HepG2 (cell line): ENCODE data around the gene LLGL2. TPM values are rescaled to one million over a fixed set of nuclear protein-coding genes. Genes with fewer than 3 reads are reported as not detected.

Experiments
- CSRNP2 ChIP-seq: sonication (generic); formaldehyde crosslinking; conservative IDR thresholded peaks from 2 replicates; pipeline ENCODE4 v1.8.0; 2022; ENCODE audit warnings: low read depth, missing genetic modification reagents
- DMTF1 ChIP-seq: sonication (generic); formaldehyde crosslinking; IDR thresholded peaks from 2 replicates; pipeline ENCODE4 v1.4.0; 2020; ENCODE audit warnings: mild to moderate bottlenecking, missing genetic modification reagents
- MNT ChIP-seq: fragments of 450-650 bp; IDR thresholded peaks from 2 replicates; pipeline ENCODE4 v1.6.1; 2016
- RAD21 ChIP-seq: fragments of 450-650 bp; formaldehyde crosslinking; IDR thresholded peaks from 2 replicates; pipeline ENCODE4 v1.5.0; 2020; ENCODE audit warnings: mild to moderate bottlenecking
- SIX4 ChIP-seq: sonication (generic); formaldehyde crosslinking; IDR thresholded peaks from 2 replicates; pipeline ENCODE4 v1.4.0; 2020; ENCODE audit warnings: missing genetic modification reagents
- SOX13 ChIP-seq, 3 experiments: fragments of 450-650 bp in 1 of 3; sonication (generic) in 1 of 3; formaldehyde crosslinking in 1 of 3; IDR thresholded peaks in 2 of 3; conservative IDR thresholded peaks in 1 of 3; 2 replicates each; pipeline versions ENCODE4 v1.5.0 to v1.6.1; 2016 to 2020; ENCODE audit warnings: antibody characterized with exemption in 1 of 3, mild to moderate bottlenecking in 1 of 3, missing compliant biosample characterization in 1 of 3, missing genetic modification reagents in 1 of 3, moderate library complexity in 1 of 3
- TRAFD1 ChIP-seq: sonication (generic); formaldehyde crosslinking; IDR thresholded peaks from 2 replicates; pipeline ENCODE4 v1.5.1; 2020; ENCODE audit warnings: missing genetic modification reagents, mild to moderate bottlenecking, borderline replicate concordance
- TSC22D2 ChIP-seq: sonication (generic); formaldehyde crosslinking; IDR thresholded peaks from 2 replicates; pipeline ENCODE4 v1.5.1; 2020; ENCODE audit warnings: missing genetic modification reagents, mild to moderate bottlenecking, borderline replicate concordance
- USF2 ChIP-seq, 2 experiments: sonication (generic) in 1 of 2; formaldehyde crosslinking in 1 of 2; IDR thresholded peaks; 2 replicates each; pipeline versions ENCODE4 v1.5.1 to v1.6.1; 2011 to 2020; ENCODE audit warnings: borderline replicate concordance in 1 of 2, low read depth in 1 of 2, low read length in 1 of 2, mild to moderate bottlenecking in 1 of 2, missing genetic modification reagents in 1 of 2, moderate library complexity in 1 of 2
- ZBTB20 ChIP-seq: sonication (generic); formaldehyde crosslinking; IDR thresholded peaks from 2 replicates; pipeline ENCODE4 v1.8.1; 2023; ENCODE audit warnings: missing genetic modification reagents, low read depth, mild to moderate bottlenecking, borderline replicate concordance
- ZFP91 ChIP-seq: sonication (generic); formaldehyde crosslinking; IDR thresholded peaks from 2 replicates; pipeline ENCODE4 v1.9.0; 2022; ENCODE audit warnings: missing genetic modification reagents, mild to moderate bottlenecking, borderline replicate concordance
- ZMYM3 ChIP-seq: sonication (generic); formaldehyde crosslinking; IDR thresholded peaks from 2 replicates; pipeline ENCODE4 v1.5.1; 2020; ENCODE audit warnings: mild to moderate bottlenecking, missing genetic modification reagents
- ZNF232 ChIP-seq: sonication (generic); formaldehyde crosslinking; IDR thresholded peaks from 2 replicates; pipeline ENCODE4 v1.4.0; 2020; ENCODE audit warnings: missing genetic modification reagents, borderline replicate concordance
- ZNF367 ChIP-seq: sonication (generic); formaldehyde crosslinking; IDR thresholded peaks from 2 replicates; pipeline ENCODE4 v1.4.0; 2020; ENCODE audit warnings: missing genetic modification reagents, borderline replicate concordance
- ZNF670 ChIP-seq: sonication (generic); formaldehyde crosslinking; IDR thresholded peaks from 2 replicates; pipeline ENCODE4 v1.8.0; 2022; ENCODE audit warnings: mild to moderate bottlenecking, missing genetic modification reagents, borderline replicate concordance
- ZNF780A ChIP-seq: sonication (generic); formaldehyde crosslinking; IDR thresholded peaks from 2 replicates; pipeline ENCODE4 v1.8.0; 2022; ENCODE audit warnings: mild to moderate bottlenecking, missing genetic modification reagents, moderate library complexity
- polyA plus RNA-seq, 8 experiments: library from polyadenylated mRNA; depleted of rRNA in 3 of 8; stranded (reverse) in 7 of 8; unstranded in 1 of 8; fragments of >200 nt; fragmentation: Illumina TruSeq in 4 of 8; extraction: Trizol in 4 of 8; gene quantifications; 2 replicates each; pipeline versions ENCODE4 v1.2.1 to v1.2.3, GENCODE V29; 2011 to 2016; ENCODE audit warnings: low read depth in 4 of 8, missing spikeins in 1 of 8, mixed read lengths in 1 of 8; ENCODE audit not compliant: insufficient read depth in 1 of 8
- total RNA-seq, 5 experiments: library from RNA; depleted of rRNA; stranded (reverse); fragments of >200 nt; fragmentation: Illumina TruSeq; extraction: Trizol; gene quantifications; 2 replicates each; pipeline ENCODE4 v1.2.3, GENCODE V29; 2016; ENCODE audit warnings: low read depth in 1 of 5

Gene LLGL2
- total and polyA plus RNA-seq, 2 of the 13 experiments (the other 11 are each of a cell fraction or from before 2014, with no cell fraction given), result 83.0 to 86.7 TPM

GRCh38 chr17:75555679-75556153 is 30.2 kb downstream of the LLGL2 start (continued):
- TF ChIP-seq SOX13 (IDR thresholded peaks at IDR 0.05) (no peak), SOX13 (CRISPR knock-in tag; conservative IDR thresholded peaks at IDR 0.05 in 1 of 2, IDR thresholded peaks at IDR 0.05 in 1 of 2) (peak in 1 of 2 experiments; percentile 41; a peak in 1 of 4 replicates), SIX4 (CRISPR knock-in tag) (no peak), ZNF670 (no peak), ZBTB20 (no peak), MNT (no peak), ZMYM3 (CRISPR knock-in tag) (no peak), ZFP91 (CRISPR knock-in tag) (peak; percentile 31; the same call in 1 of the 2 replicates), RAD21 (CRISPR knock-in tag) (no peak), CSRNP2 (CRISPR knock-in tag) (no peak), TSC22D2 (CRISPR knock-in tag) (no peak), ZNF780A (CRISPR knock-in tag) (no peak), ZNF232 (CRISPR knock-in tag) (no peak), DMTF1 (CRISPR knock-in tag) (no peak), USF2 (IDR thresholded peaks at IDR 0.05; ENCODE audit: low read depth, low read length) (no peak), USF2 (CRISPR knock-in tag; IDR thresholded peaks at IDR 0.05; ENCODE audit: borderline replicate concordance) (no peak), TRAFD1 (no peak), ZNF367 (CRISPR knock-in tag) (no peak)
